HG03575 (cell line): ENCODE data around the gene VPS33B.
A peak's percentile ranks its signal among the peaks of the same experiment; 100 is the strongest.

Experiments
- ATAC-seq: cut with Tn5 transposase; IDR thresholded peaks from one replicate; pipeline ENCODE4 v1.9.1; 2021; ENCODE audit not compliant: unreplicated experiment, insufficient number of reproducible peaks, low FRiP score; ENCODE audit errors: extremely low read depth

Gene VPS33B

GRCh38 chr15:90955624-90956273 is 66.6 kb downstream of the VPS33B start:
- no peak for ATAC-seq

- ATAC-seq: peak; percentile 78
Observed at GRCh38 chr15:90954712-90955623, 67.4 kb downstream of the VPS33B start, which contains the start of gene RCCD1. Gene RCCD1 (plus strand): TSS chr15:90954884. CDS start chr15:90956735, 1,851 bp downstream.

GRCh38 chr15:90953947-90954711 is 68.3 kb downstream of the VPS33B start:
- ATAC-seq: no peak

- no peak for ATAC-seq
Observed at GRCh38 chr15:90952901-90953677, 69.3 kb downstream of the VPS33B start.

GRCh38 chr15:90950676-90951075 is 71.7 kb downstream of the VPS33B start:
- no peak for ATAC-seq

- no peak for ATAC-seq
Observed at GRCh38 chr15:90949979-90950675, 72.3 kb downstream of the VPS33B start.
